Memory B cell (primary cell): ENCODE results near the gene TMEM200A.
"Not testable (repeated sequence)": the region's sequence is repeated elsewhere in the genome, so short reads cannot be mapped to it uniquely, and the experiment has no call there.

Source experiments
- ATAC-seq: fragments of 150-1000 bp; cut with Tn5 transposase; 2 replicates; pipeline ENCODE4 v1.10.0; 2021; ENCODE audit warnings: low read depth, mild to moderate bottlenecking, moderate library complexity
- DNase-seq, 2 donors: peaks; one replicate each; pipeline ENCODE4 v3.0.0; 2022; ENCODE audit warnings: low spot score in 2 of 2
- H3K27ac Mint-ChIP-seq: one replicate; pipeline ENCODE4 v1.8.0; 2022; ENCODE audit warnings: mild to moderate bottlenecking, moderate library complexity, mixed read lengths
- H3K27me3 Mint-ChIP-seq: one replicate; pipeline ENCODE4 v1.8.0; 2022; ENCODE audit warnings: mixed read lengths
- H3K36me3 Mint-ChIP-seq: one replicate; pipeline ENCODE4 v1.8.0; 2022; ENCODE audit warnings: mild to moderate bottlenecking, mixed read lengths
- H3K4me1 Mint-ChIP-seq: one replicate; pipeline ENCODE4 v1.8.0; 2022; ENCODE audit warnings: mixed read lengths
- H3K4me3 Mint-ChIP-seq: one replicate; pipeline ENCODE4 v1.8.0; 2022; ENCODE audit warnings: mild to moderate bottlenecking, moderate library complexity, mixed read lengths
- H3K9me3 Mint-ChIP-seq: one replicate; pipeline ENCODE4 v1.8.0; 2022; ENCODE audit warnings: mixed read lengths

TMEM200A gene

DNA sequence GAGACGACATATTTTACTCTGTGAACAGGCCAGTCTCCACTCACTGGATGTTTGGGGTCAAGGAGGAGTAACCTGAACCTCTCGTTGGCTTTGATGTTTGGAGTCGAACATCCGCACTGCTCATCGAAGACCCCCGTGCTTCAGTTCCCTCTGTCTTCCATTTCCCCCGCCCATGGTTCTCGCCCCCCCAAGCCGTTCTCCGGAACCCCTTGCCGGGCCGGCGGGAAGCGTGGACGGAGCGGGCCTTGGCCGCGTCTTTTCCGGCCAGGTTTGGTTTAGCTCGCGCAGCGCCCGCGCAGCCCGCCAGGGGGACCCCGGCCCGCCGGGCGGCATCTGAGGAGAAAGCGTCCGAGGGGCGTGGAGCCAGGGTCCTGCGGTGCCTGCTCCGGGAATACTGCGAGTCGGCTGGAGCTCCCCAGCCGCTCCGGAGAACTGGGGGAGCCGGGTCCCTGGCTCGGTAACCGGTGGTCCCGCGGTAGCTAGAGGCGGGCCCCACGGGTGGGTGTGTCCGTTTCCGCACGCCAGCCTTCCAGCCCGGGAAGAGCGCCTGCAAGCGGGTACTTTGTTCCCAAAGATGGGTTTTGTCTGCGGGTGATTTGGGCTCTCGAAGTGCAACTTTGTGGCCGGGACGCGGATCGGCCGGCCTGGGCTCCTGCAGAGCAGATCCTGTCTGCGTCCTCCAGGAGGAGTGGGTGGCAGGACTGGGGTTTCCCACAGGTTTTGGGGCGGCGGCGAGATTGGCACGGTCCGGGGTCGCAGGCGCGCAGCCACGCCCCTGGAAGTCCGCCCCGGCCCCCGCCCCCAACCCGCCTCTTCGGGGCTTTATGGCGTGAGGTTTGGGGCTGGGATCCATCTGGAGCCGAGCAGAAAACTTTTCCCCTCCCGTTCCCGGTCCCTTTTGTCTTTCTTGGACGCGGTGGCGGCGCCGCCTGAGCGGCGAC, at the start of gene TMEM200A:
TSS of gene TMEM200A (plus strand) at position 852 of the 941 bp plus-strand sequence. CDS start 74,406 bp downstream, outside the sequence.
- peak; percentile 62 for ATAC-seq
- Mint-ChIP-seq H3K27me3 (peaks cover 20% of the 10 kb centered on the region), H3K27ac (no peak within 1 kb of the TSS), H3K36me3 (no peaks in the 10 kb centered on the region), H3K4me1 (peaks cover 7% of the 10 kb centered on the region), H3K4me3 (peak within 1 kb of the TSS; percentile 69), H3K9me3 (peaks cover 3% of the 10 kb centered on the region)
- DNase-seq, result peak in 1 of 2 donors; percentile 41

GRCh38 chr6:130320908-130321307, 44.9 kb upstream of the TMEM200A start:
- Mint-ChIP-seq H3K4me1 (no peaks in the 10 kb centered on the region), H3K4me3 (no peak overlapping the region), H3K36me3 (no peaks in the 10 kb centered on the region), H3K27ac (no peak overlapping the region), H3K27me3 (no peaks in the 10 kb centered on the region), H3K9me3 (no peaks in the 10 kb centered on the region)
- DNase-seq (no peak), ATAC-seq (no peak)

- no peaks in the 10 kb centered on the region for H3K27me3 Mint-ChIP-seq
- no peaks in the 10 kb centered on the region for H3K9me3 Mint-ChIP-seq
- H3K4me3 Mint-ChIP-seq, result no peak overlapping the region
- H3K4me1 Mint-ChIP-seq, result no peaks in the 10 kb centered on the region
- H3K36me3 Mint-ChIP-seq, result no peaks in the 10 kb centered on the region
- H3K27ac Mint-ChIP-seq, result no peak overlapping the region
- ATAC-seq, result peak; percentile 54
- peak in 1 of 2 donors; percentile 16 for DNase-seq
These were observed 43.0 kb upstream of the TMEM200A start for GRCh38 chr6:130322673-130323268.

DNA sequence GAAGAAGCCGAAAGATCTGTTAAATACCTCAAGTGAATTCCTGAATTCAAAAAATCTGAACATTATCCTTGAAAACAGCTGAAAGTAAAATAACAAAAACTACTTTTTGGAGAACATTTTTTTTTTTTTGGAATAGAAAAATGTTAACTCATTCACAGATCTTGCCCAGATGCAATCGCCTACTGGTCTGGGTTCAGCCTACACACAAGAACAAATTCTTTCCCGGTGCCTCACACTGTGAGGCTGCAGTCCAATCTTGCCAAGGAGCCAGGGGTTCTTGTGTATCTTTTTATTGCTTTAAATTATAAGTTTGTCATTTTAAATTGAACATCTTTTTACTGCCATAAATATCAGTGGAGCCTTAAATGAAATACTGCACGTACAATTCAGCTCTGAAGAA, 41.2 kb upstream of the TMEM200A start:
- Mint-ChIP-seq H3K4me3 (no peak overlapping the region), H3K9me3 (no peaks in the 10 kb centered on the region), H3K27ac (no peak overlapping the region), H3K36me3 (peaks cover 2% of the 10 kb centered on the region), H3K4me1 (no peaks in the 10 kb centered on the region), H3K27me3 (no peaks in the 10 kb centered on the region)
- DNase-seq (no peak), ATAC-seq (no peak)

DNA sequence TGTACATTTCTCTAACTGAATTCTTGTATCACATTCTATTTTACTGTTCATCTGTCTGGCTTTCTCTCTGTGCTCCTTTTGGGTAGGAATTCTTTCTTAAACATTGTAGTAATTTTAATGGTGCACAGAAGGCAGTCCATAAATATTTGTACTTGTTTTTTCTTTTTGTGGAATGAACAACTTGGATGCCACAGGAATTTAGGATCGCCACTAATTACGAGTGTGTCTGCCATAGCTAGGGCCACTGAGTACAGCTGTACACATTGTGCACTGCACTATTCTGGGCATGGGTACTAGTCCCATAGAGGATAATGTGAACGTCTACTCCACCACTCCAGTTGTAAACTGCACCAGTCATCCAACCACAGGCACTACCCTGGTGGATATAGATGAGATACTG, 39.3 kb upstream of the TMEM200A start:
- Mint-ChIP-seq H3K4me3 (no peak overlapping the region), H3K9me3 (no peaks in the 10 kb centered on the region), H3K4me1 (no peaks in the 10 kb centered on the region), H3K36me3 (peaks cover 2% of the 10 kb centered on the region), H3K27ac (no peak overlapping the region), H3K27me3 (no peaks in the 10 kb centered on the region)
- DNase-seq, result no peak
- no peak for ATAC-seq

DNA sequence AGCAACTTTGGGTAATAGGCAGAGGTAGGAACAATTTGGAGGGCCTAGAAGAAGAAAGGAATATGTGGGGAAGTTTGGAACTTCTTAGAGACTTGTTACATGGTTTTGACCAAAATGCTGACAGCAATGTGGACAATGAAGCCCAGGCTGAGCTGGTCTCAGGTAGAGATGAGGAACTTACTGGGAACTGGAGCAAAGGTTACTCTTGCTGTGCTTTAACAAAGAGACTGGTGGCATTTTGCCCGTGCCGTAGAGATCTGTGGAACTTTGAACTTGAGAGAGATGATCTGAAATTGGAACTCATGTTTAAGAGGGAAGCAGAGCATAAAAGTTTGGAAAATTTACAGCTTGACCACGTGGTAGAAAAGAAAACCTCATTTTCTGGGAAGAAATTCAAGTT, 28.3 kb upstream of the TMEM200A start:
- H3K4me3 Mint-ChIP-seq, result no peak overlapping the region
- ATAC-seq (no peak), DNase-seq (no peak)
- no peak overlapping the region for H3K27ac Mint-ChIP-seq
- peaks cover 6% of the 10 kb centered on the region for H3K9me3 Mint-ChIP-seq
- H3K27me3 Mint-ChIP-seq, result no peaks in the 10 kb centered on the region
- H3K36me3 Mint-ChIP-seq, result peaks cover 1% of the 10 kb centered on the region
- H3K4me1 Mint-ChIP-seq, result no peaks in the 10 kb centered on the region

DNA sequence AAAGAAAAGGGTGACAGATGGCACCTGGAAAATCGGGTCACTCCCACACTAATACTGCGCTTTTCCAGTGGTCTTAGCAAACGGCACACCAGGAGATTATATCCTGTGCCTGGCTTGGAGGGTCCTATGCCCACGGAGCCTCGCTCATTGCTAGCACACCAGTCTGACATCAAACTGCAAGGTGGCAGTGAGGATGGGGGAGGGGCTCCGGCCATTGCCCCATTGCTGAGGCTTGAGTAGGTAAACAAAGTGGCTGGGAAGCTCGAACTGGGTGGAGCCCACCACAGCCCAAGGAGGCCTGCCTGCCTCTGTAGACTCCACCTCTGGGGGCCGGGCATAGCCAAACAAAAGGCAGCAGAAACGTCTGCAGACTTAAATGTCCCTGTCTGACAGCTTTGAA, 19.5 kb upstream of the TMEM200A start:
- not testable (repeated sequence) for H3K27ac Mint-ChIP-seq, H3K36me3 Mint-ChIP-seq, H3K27me3 Mint-ChIP-seq, DNase-seq, H3K4me3 Mint-ChIP-seq, ATAC-seq, H3K9me3 Mint-ChIP-seq, H3K4me1 Mint-ChIP-seq

DNA sequence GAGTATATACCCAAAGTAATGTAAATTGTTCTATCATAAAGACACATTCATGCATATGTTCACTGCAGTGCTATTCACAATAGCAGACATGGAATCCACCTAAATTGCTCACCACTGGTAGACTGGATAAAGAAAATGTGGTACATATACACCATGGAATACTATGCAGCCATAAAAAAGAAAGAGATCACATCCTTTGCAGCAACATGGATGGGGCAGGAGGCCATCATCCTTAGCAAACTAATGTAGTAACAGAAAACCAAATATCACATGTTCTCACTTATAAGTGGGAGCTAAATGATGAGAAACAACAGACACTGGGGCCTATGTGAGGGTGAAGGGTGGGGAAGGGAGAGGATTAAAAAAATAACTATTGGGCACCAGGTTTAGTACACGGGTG, 11.5 kb upstream of the TMEM200A start:
- H3K4me3 Mint-ChIP-seq, result no peak overlapping the region
- no peak for DNase-seq
- H3K27ac Mint-ChIP-seq, result no peak overlapping the region
- H3K9me3 Mint-ChIP-seq, result peaks cover 2% of the 10 kb centered on the region
- no peaks in the 10 kb centered on the region for H3K27me3 Mint-ChIP-seq
- ATAC-seq, result no peak
- no peaks in the 10 kb centered on the region for H3K36me3 Mint-ChIP-seq
- H3K4me1 Mint-ChIP-seq, result no peaks in the 10 kb centered on the region

- H3K4me3 Mint-ChIP-seq, result no peak overlapping the region
- no peak overlapping the region for H3K27ac Mint-ChIP-seq
- peaks cover 5% of the 10 kb centered on the region for H3K9me3 Mint-ChIP-seq
- no peak for ATAC-seq
- DNase-seq, result no peak
- no peaks in the 10 kb centered on the region for H3K27me3 Mint-ChIP-seq
- no peaks in the 10 kb centered on the region for H3K4me1 Mint-ChIP-seq
- H3K36me3 Mint-ChIP-seq, result peaks cover 1% of the 10 kb centered on the region
These were observed 10.2 kb upstream of the TMEM200A start for GRCh38 chr6:130355572-130355971.

- DNase-seq (no peak), ATAC-seq (no peak)
- H3K4me1 Mint-ChIP-seq, result no peaks in the 10 kb centered on the region
- H3K27ac Mint-ChIP-seq, result no peak overlapping the region
- peaks cover 8% of the 10 kb centered on the region for H3K9me3 Mint-ChIP-seq
- H3K4me3 Mint-ChIP-seq, result no peak overlapping the region
- H3K27me3 Mint-ChIP-seq, result peaks cover 3% of the 10 kb centered on the region
- H3K36me3 Mint-ChIP-seq, result peaks cover 1% of the 10 kb centered on the region
These were observed 8.4 kb upstream of the TMEM200A start for GRCh38 chr6:130357436-130357835.

DNA sequence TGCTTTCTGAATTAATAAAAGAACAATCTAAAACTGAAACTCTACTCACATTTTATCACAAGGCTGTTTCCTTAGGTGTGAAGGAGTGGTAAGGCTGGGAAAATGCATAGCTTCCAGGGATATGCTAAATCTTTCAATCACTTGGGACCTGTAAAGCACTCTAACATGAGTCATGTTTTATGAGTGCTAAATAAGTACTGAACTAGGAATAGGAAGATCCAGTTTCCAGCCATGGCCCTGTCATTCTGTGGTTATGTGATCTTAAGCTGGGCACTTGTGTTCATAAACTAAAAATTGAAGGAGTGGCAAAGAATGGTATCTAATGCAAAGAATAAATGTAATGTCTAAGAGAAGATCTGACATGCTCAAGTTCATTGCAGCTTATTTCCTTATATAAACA, 6.1 kb upstream of the TMEM200A start:
- Mint-ChIP-seq H3K27ac (no peak overlapping the region), H3K4me3 (no peak overlapping the region), H3K27me3 (peaks cover 7% of the 10 kb centered on the region), H3K36me3 (peaks cover 1% of the 10 kb centered on the region), H3K9me3 (peaks cover 6% of the 10 kb centered on the region), H3K4me1 (peaks cover under 1% of the 10 kb centered on the region)
- ATAC-seq, result no peak
- DNase-seq, result no peak

DNA sequence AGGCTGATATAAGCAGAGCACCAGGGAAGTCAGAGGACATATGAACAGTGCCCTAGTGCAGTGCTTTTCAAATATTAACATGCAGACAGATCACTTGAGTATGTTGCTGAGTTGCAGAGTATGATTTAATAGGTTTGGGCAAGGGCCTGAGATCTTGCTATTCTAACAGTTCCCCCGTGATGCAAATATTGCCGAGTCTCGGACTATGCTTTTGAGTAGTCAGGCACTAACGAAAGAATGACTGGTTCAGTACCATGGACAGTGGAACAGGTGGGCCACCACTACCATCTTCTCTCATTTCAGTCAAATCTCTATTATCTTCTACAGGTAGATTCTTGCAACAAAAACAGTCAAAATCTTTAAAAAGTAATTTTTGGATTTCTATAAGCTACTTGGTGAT, 3.7 kb upstream of the TMEM200A start:
- DNase-seq, result no peak

GRCh38 chr6:130364224-130364780, 1.5 kb upstream of the TMEM200A start:
- Mint-ChIP-seq H3K9me3 (peaks cover 6% of the 10 kb centered on the region), H3K27ac (no peak overlapping the region), H3K27me3 (peaks cover 18% of the 10 kb centered on the region), H3K4me1 (peaks cover 7% of the 10 kb centered on the region), H3K36me3 (peaks cover 1% of the 10 kb centered on the region), H3K4me3 (peak overlapping the region; percentile 48)
- DNase-seq (no peak), ATAC-seq (no peak)

More for the DNA sequence above, 3.7 kb upstream of the TMEM200A start:
- Mint-ChIP-seq H3K27me3 (peaks cover 12% of the 10 kb centered on the region), H3K4me3 (no peak overlapping the region), H3K36me3 (peaks cover 1% of the 10 kb centered on the region), H3K27ac (no peak overlapping the region), H3K9me3 (peaks cover 6% of the 10 kb centered on the region), H3K4me1 (peaks cover 7% of the 10 kb centered on the region)
- no peak for ATAC-seq
